Esophagus muscularis mucosa (tissue), 3 donors: ENCODE results near the gene DCHS2.

ENCODE experiments used
- EP300 ChIP-seq: sonication (generic); formaldehyde crosslinking; IDR thresholded peaks from one replicate; pipeline ENCODE4 v1.6.1; 2017; ENCODE audit warnings: antibody characterized with exemption
- TF ChIP-seq, protein P1 (sequence below), 3 experiments: fragments of 200-600 bp in 2 of 3; fragments of 450-650 bp in 1 of 3; sonication (generic) in 2 of 3; IDR thresholded peaks; one replicate each; pipeline ENCODE4 v1.5.1; 2017 to 2019; ENCODE audit warnings: antibody characterized with exemption in 3 of 3, mild to moderate bottlenecking in 2 of 3, moderate library complexity in 1 of 3

DNA sequence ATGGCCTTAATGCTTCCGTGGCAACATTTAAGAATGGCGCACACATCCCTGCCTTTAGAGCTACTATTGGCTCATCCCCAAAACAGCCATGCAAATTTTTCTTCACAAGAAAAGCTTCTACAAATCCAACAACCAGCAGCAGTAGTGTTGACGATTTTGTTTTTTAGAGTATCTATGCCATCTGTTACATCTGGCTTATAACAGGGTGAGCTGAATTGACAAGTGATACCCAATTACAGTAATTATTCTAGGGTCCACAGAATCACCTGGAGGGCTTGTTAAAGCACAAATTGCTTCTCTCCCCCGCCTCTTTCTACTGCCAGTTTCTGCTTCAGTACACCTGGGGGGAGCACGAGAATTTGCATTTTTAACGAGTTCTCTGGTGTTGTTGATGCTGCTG is 34.1 kb downstream of the DCHS2 start:
- TF ChIP-seq, protein P1, sequence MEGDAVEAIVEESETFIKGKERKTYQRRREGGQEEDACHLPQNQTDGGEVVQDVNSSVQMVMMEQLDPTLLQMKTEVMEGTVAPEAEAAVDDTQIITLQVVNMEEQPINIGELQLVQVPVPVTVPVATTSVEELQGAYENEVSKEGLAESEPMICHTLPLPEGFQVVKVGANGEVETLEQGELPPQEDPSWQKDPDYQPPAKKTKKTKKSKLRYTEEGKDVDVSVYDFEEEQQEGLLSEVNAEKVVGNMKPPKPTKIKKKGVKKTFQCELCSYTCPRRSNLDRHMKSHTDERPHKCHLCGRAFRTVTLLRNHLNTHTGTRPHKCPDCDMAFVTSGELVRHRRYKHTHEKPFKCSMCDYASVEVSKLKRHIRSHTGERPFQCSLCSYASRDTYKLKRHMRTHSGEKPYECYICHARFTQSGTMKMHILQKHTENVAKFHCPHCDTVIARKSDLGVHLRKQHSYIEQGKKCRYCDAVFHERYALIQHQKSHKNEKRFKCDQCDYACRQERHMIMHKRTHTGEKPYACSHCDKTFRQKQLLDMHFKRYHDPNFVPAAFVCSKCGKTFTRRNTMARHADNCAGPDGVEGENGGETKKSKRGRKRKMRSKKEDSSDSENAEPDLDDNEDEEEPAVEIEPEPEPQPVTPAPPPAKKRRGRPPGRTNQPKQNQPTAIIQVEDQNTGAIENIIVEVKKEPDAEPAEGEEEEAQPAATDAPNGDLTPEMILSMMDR (IDR thresholded peaks at IDR 0.05): no peak
- no peak for TF ChIP-seq EP300
